ENCODE results near the gene LHPP.
A peak's percentile ranks its signal among the peaks of the same experiment; 100 is the strongest.

DNA sequence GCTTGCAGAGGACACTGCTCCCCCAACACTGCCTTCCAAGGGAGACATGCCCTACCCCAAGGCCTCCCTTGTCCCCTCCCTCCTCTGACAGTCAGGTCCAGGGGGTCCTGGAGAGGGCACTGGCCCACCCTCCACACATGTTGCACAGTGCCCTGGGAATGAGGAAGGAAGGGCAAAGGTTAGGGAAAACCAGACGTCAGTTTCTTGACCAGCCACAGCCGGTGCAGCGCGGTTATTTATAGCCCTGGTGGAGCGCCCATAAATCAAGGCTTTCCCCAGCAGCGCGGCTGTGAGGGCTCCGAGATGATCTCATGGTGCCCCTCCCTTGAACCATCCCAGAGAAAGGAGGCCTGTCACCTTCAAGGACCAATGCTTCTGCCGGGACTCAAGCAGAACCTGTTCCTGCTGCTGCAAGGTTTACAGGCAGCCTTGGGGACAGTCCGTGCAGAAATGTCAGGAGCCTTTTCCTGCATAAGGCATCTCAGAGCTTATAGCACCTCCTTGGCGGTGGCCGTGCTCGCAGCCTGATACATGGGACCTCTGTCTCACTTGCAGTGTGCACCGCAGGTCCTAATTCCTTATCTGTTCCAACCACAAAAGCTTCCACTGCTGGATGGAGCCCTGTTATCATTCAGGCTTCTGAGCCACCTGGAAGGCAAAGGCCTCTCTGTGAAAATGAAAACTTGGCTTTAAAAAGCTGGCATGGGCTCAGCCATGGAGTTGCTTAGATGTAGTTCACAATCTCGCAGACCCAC, 127.3 kb downstream of the LHPP start:
- no peak for TF ChIP-seq CTCF (IDR thresholded peaks at IDR 0.05)
- TF ChIP-seq EP300 (IDR thresholded peaks at IDR 0.05): no peak
- TF ChIP-seq POLR2AphosphoS5 (IDR thresholded peaks at IDR 0.05): peak; percentile 5 to 19
- TF ChIP-seq POLR2A (IDR thresholded peaks at IDR 0.05): no peak
